GM18505 (cell line): Measurements from ENCODE around the gene SYTL3.
A peak's percentile ranks its signal among the peaks of the same experiment; 100 is the strongest.

Source experiments
- ATAC-seq: cut with Tn5 transposase; IDR thresholded peaks from one replicate; pipeline ENCODE4 v1.9.1; 2021; ENCODE audit not compliant: unreplicated experiment
- POLR2A ChIP-seq: IDR thresholded peaks from 4 replicates; pipeline ENCODE4 v1.6.1; 2011; ENCODE audit warnings: borderline replicate concordance; ENCODE audit not compliant: insufficient read depth, insufficient read length; ENCODE audit errors: extremely low read depth

Gene SYTL3

DNA sequence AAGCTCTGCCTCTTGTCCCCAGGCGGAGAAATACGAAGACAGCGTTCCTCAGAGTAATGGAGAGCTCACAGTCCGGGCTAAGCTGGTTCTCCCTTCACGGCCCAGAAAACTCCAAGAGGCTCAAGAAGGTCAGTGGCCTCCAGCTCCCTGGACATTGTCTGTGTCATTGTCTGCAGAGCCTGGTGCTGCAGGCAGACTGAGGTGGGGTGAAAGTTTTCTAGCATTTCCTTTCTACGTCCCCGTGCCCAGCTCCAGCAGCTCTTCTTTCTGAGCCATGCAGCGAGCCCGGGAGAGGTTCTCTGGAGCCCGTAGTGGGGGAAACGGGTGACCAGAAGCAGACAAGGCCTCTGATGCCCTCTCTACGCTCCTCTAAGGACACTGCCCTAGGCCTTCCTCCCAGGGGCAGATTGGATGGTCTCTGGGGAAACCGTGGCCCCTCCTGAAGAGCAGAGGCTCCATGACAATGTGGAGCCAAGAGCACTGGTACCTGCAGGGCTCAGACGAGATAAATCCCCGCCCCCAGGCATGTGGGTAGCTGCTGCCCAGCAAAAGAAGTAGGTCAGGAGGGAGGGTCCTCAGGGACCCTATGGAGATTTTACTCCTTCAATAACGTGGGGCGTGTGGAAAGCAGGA, 110.9 kb downstream of the SYTL3 start:
- no peak for TF ChIP-seq POLR2A
- no peak for ATAC-seq

DNA sequence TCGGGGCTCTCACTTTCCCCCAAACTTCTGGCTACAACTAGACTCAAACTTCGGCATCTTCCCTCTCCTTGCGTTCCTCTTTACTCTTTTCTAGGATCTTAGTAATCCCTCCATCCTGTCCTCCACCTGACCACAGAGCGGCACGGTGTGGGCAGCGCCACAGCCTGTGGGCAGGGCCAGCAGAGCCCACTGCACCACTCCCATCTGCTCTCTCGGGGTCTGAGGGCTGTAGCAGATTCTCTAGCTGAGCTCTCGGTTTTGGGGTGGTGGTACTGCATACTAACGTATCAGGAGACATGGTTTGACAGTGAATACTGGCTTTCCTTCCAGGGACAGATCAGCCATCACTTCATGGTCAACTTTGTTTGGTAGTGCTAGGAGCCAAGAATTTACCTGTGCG, 111.9 kb downstream of the SYTL3 start:
- ATAC-seq = no peak
- no peak for TF ChIP-seq POLR2A

DNA sequence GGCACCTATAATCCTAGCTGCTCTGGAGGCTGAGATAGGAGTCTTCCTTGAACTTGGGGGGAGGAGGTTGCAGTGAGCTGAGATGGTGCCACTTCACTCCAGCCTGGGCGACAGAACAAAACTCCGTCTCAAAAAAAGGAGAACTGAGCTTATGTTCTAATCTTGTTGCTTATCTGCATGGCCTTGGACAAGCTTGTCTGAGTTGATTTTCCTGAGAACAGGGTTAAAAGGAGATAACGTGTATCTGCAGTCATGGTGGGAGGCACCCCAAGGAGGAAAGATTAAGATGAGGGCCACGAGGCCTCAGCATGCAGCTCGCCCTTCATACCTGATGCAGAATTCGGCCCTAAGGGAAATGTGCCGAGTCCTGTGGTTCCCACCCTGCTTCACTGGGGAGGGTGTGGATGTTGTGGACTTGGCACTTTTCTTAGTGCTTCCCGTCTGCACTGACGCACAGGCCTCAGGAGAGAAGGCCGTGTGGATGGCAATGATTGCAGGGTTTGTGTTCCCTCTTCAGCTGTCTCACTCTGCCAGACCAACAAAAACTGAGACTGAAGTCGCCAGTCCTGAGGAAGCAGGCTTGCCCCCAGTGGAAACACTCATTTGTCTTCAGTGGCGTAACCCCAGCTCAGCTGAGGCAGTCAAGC, 113.1 kb downstream of the SYTL3 start:
- TF ChIP-seq POLR2A = peak; percentile 11
- no peak for ATAC-seq

DNA sequence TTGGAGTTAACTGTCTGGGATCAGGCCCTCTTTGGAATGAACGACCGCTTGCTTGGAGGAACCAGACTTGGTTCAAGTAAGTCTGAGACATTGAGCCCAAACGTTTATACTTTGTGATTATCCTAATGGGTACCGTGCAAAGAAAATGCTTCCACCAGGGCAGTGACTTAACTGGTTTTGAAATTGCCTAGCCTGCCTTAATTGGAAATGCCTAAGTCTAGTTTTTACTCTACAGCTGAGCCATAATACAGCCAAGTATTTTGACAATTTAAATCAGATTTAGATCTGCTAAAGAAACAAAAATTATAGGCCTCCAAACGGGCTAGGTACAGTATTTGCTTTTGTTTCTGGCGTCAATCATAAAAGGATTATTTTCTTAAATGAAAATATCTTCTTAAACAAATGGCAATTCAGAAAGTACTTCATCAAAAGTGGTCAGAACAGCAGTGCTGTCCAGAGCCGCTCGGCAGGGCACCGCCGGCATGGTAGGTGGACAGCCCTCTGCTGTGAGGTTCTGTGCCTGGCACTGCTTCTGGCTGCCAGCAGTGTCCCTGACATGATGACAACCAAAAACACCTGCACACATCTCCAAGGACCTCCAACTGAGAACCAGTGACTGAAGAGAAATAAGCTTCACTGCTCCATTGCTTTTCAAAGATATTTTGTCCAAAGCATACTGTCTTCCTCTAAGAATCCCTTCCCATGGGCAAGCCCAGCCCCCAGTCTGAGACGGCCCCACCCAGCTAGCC, 113.8 kb downstream of the SYTL3 start:
- TF ChIP-seq POLR2A = peak; percentile 8
- no peak for ATAC-seq

DNA sequence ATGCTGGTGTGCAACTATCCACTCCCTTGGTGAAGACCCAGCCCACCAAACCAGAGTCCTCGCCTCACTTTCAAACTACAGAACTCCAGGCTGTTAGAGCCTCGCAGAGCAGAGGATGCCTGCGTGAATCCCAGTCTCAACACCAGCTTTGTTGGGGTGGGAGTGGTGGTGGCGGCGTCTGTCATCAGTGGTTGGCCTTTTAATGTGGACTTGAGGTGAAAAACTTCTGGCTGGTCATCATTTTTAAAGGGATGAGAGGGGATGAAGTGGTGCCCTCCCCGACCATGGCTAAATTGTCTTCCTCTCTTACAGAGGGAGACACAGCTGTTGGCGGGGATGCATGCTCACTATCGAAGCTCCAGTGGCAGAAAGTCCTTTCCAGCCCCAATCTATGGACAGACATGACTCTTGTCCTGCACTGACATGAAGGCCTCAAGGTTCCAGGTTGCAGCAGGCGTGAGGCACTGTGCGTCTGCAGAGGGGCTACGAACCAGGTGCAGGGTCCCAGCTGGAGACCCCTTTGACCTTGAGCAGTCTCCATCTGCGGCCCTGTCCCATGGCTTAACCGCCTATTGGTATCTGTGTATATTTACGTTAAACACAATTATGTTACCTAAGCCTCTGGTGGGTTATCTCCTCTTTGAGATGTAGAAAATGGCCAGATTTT, 114.5 kb downstream of the SYTL3 start:
- no peak for ATAC-seq
- peak; percentile 11 for TF ChIP-seq POLR2A

DNA sequence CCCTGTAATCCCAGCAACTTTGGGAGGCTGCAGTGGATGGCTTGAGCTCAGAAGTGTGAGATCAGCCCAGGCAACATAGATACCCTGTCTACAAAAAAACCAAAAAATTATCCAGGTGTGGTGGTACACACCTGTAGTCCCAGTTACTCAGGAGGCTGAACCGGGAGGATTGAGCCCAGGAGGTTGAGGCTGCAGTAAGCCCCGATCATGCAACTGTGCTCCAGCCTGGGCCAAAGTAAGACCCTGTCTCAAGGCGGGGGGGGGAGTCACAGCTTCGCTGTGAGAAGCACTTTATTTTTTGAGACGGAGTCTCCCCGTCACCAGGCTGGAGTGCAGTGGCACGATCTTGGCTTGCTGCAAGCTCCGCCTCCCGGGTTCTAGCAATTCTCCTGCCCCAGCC, 115.1 kb downstream of the SYTL3 start:
- peak; percentile 23 for TF ChIP-seq POLR2A
- no peak for ATAC-seq

DNA sequence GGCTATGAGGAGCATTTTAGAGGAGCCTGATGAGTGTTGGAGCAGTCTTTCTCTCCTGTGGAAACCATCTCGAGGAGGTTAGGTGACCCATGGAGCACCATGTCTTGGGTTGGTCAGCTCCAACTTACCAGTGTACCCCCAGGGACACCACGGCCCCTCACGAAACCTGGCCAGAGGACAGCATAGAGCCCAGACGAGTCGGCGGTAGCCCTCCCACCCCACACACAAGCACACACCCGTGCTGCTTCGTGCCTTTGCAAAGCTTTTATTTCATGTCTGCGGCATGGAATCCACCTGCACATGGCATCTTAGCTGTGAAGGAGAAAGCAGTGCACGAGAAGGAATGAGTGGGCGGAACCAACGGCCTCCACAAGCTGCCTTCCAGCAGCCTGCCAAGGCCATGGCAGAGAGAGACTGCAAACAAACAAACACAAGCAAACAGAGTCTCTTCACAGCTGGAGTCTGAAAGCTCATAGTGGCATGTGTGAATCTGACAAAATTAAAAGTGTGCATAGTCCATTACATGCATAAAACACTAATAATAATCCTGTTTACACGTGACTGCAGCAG, 115.7 kb downstream of the SYTL3 start:
- TF ChIP-seq POLR2A = no peak
- no peak for ATAC-seq

DNA sequence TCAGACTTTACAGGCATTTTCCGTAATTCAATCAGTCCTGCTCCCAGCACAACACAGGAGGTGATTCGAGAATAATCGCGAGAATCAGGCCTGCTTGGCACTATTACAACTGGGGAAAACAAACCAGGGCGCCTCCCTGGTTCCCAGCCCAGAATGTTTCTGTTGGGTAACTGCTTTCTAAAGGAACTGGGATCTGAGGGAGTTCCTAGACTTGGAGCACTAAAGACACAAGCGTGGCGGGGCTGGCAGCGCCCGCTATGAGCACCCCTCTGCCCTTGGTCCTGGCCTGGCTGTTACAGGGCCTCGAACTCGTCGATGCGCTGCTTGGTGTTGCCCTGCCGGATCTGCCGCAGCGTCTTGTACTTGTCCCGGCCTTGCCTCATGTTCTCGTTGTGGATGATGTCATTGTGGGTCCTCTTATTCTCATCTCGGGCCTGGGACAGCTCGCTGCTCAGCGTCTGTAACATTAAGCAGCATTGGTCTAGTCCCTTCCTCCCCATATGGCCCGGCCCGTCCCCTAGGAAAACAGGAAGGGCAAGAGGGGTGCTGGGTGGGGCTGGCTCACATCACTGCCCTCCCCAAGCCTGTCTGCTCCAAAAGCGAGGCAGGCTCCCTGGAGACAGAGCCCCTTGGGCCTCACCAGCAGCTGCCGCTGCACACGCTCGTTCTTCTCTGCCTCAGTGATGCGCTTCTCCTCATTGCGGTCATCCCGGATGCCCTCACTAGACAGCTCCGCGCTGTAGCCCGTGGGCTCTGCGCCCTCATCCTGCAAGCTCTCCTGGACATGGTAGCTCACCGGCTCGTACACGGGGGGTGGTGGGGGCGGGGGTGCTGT, 117.0 kb downstream of the SYTL3 start:
- ATAC-seq = no peak
- TF ChIP-seq POLR2A = no peak

DNA sequence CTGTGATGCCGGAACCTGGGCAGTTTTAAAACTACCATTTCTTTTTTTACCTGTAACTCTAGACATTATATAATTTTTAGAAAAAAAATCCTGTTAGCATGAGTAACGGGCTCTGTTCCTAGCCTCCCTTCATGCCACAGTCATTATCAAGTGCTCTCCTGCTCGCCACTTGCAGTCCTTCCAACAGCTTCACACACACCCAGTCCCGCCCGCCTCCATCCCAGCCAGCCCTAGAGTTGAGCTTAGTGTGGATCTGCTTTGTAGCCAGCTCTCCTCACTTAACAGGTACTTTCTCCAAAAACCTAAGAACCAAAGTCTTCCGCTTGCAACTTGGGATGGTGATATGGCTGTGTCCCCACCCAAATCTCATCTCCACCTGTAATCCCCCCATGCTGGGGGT, 117.9 kb downstream of the SYTL3 start:
- no peak for ATAC-seq
- no peak for TF ChIP-seq POLR2A

DNA sequence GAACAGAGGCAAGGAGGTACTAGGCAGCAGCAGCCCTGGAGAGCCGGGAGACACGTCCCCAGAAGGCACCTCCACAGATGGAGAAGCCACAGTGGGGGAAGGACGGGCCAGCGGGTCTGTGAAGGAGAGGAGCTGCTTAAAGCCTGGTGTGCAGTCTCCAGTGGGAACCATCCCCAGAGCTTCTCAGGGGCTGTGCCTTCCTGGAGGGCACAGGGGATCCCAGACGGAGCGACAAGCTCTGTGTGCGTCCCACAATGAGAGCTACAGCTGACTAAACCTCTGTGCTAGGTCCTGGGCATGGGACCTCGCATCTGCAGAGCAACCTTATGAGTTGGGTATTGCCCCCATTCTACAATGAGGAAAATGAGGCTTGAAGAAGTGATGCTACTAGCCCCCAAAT, 118.6 kb downstream of the SYTL3 start:
- TF ChIP-seq POLR2A = no peak
- ATAC-seq = no peak

DNA sequence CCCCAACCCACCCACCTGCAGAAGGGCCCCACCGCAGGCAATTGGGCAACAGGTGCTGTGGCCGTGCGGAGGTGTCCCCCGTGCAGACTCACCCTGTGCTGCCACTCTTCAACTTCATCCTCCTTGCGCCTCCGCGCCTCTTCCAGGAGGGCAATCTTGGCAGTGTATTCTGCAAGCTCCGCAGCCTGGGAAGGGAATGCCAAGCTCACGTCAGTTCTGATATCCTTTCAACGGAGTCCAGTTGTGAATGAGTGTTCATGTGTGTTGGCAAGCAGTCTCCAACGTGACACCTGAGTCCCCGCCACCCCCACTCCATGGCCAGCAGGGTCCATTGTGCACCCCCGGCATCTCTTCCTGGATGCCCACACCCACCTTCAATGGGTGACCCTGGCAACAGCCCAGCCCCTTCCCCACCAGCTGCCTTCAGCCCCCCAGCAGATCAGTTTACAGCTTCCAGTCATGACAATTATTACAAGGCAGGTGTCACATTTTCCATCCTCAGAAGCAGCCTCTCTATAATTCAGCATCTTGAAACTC, 119.4 kb downstream of the SYTL3 start:
- ATAC-seq = no peak
- no peak for TF ChIP-seq POLR2A

DNA sequence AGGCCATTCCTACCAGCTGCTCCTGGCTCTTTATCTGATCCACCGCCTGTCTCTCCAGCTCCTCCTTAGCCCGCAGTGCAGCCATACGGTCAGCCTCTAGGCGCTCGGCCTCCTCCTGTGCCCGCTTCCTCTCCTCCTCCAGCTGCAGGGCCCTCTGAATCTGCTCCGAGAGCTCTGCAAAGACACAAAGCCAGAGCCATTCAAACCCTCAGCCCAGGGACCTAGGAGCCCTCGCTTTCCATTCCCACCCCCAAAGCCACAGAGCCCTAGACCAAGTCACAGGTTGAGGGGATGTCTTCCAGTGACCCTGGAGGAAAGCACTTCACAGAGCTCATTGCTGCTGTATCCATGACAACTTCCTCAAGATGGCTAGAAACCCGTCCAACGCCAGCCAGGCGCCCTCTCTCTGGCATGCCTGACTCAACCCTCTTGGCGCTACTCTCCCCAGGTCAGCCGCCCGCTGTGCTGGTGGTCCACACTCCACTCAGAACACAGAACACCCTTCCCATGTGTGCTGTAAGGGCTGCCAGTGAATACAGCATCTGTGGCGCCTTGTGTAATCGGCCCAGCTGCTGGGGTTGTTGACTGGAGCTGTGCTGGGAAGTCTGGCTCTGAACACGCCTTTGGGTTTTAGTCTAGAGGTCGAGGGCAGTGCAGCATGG, 120.0 kb downstream of the SYTL3 start:
- ATAC-seq = no peak
- TF ChIP-seq POLR2A = peak; percentile 13
